ENCODE measurements around the gene GNLY. TPM values are rescaled to one million over a fixed set of nuclear protein-coding genes. Genes with fewer than 3 reads are reported as not detected.

GNLY gene
- total RNA-seq, 1 donor from 2014 or later, result not detected

- TF ChIP-seq EZH2 (IDR thresholded peaks at IDR 0.05; ENCODE audit: insufficient read depth, low read length), result no peak
- TF ChIP-seq, protein P1, sequence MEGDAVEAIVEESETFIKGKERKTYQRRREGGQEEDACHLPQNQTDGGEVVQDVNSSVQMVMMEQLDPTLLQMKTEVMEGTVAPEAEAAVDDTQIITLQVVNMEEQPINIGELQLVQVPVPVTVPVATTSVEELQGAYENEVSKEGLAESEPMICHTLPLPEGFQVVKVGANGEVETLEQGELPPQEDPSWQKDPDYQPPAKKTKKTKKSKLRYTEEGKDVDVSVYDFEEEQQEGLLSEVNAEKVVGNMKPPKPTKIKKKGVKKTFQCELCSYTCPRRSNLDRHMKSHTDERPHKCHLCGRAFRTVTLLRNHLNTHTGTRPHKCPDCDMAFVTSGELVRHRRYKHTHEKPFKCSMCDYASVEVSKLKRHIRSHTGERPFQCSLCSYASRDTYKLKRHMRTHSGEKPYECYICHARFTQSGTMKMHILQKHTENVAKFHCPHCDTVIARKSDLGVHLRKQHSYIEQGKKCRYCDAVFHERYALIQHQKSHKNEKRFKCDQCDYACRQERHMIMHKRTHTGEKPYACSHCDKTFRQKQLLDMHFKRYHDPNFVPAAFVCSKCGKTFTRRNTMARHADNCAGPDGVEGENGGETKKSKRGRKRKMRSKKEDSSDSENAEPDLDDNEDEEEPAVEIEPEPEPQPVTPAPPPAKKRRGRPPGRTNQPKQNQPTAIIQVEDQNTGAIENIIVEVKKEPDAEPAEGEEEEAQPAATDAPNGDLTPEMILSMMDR (IDR thresholded peaks at IDR 0.05; ENCODE audit: insufficient read depth, low read depth, low read length), result no peak
- H3K36me3 Mint-ChIP-seq (ENCODE audit: low read depth, unreplicated experiment), result no peaks in the 10 kb centered on the region
- FAIRE-seq (no peak), DNase-seq (ENCODE audit: low read depth) (peak; percentile 98)
- Histone ChIP-seq H4K20me1 (ENCODE audit: insufficient read depth, low read length) (no peaks in the 10 kb centered on the region), H3K9me3 (ENCODE audit: insufficient read depth, low read depth, low read length) (no peaks in the 10 kb centered on the region), H3K79me2 (ENCODE audit: insufficient read depth, low read length) (no peaks in the 10 kb centered on the region), H3K27me3 (ENCODE audit: insufficient read depth, low read length) (peaks cover 8% of the 10 kb centered on the region), H3K4me3 (ENCODE audit: insufficient read depth, low read depth, low read length) (no peak overlapping the region), H3K9ac (ENCODE audit: low read length) (no peak overlapping the region), H2AFZ (ENCODE audit: low read depth, low read length) (peak overlapping the region; percentile 15), H3K36me3 (ENCODE audit: insufficient read depth, low read length) (no peaks in the 10 kb centered on the region), H3K4me2 (ENCODE audit: low read length) (peak overlapping the region; percentile 45), H3K27ac (ENCODE audit: low read depth, low read length) (no peak overlapping the region), H3K4me1 (ENCODE audit: insufficient read depth, low read length) (peaks cover 26% of the 10 kb centered on the region)
- no peaks in the 10 kb centered on the region for H3K9me3 Mint-ChIP-seq (ENCODE audit: unreplicated experiment)
- peaks cover 12% of the 10 kb centered on the region for H3K27me3 Mint-ChIP-seq (ENCODE audit: low read depth, unreplicated experiment)
- peaks cover 29% of the 10 kb centered on the region for H3K4me1 Mint-ChIP-seq (ENCODE audit: low read depth, unreplicated experiment)
- no peak overlapping the region for H3K4me3 Mint-ChIP-seq (ENCODE audit: unreplicated experiment)
- H3K27ac Mint-ChIP-seq (ENCODE audit: unreplicated experiment), result peak overlapping the region; percentile 87
Measured at GRCh38 chr2:85705680-85706039, 11.5 kb downstream of the GNLY start.

GRCh38 chr2:85706063-85706462 is 11.9 kb downstream of the GNLY start:
- H3K27ac ChIP-seq (ENCODE audit: low read depth, low read length), result no peak overlapping the region
- Mint-ChIP-seq H3K27me3 (ENCODE audit: low read depth, unreplicated experiment) (peaks cover 13% of the 10 kb centered on the region), H3K36me3 (ENCODE audit: low read depth, unreplicated experiment) (no peaks in the 10 kb centered on the region), H3K9me3 (ENCODE audit: unreplicated experiment) (no peaks in the 10 kb centered on the region), H3K27ac (ENCODE audit: unreplicated experiment) (no peak overlapping the region), H3K4me1 (ENCODE audit: low read depth, unreplicated experiment) (peaks cover 32% of the 10 kb centered on the region), H3K4me3 (ENCODE audit: unreplicated experiment) (no peak overlapping the region)
- H3K9ac ChIP-seq (ENCODE audit: low read length), result no peak overlapping the region
- no peak for TF ChIP-seq EZH2 (IDR thresholded peaks at IDR 0.05; ENCODE audit: insufficient read depth, low read length)
- TF ChIP-seq, protein P1 (IDR thresholded peaks at IDR 0.05; ENCODE audit: insufficient read depth, low read depth, low read length), result no peak
- no peak for FAIRE-seq
- peaks cover 24% of the 10 kb centered on the region for H3K4me1 ChIP-seq (ENCODE audit: insufficient read depth, low read length)
- no peak for DNase-seq (ENCODE audit: low read depth)
- no peak overlapping the region for H3K4me3 ChIP-seq (ENCODE audit: insufficient read depth, low read depth, low read length)
- H3K4me2 ChIP-seq (ENCODE audit: low read length), result peak overlapping the region; percentile 45
- H3K27me3 ChIP-seq (ENCODE audit: insufficient read depth, low read length), result peaks cover 8% of the 10 kb centered on the region
- no peak overlapping the region for H2AFZ ChIP-seq (ENCODE audit: low read depth, low read length)
- H3K36me3 ChIP-seq (ENCODE audit: insufficient read depth, low read length), result no peaks in the 10 kb centered on the region
- H3K79me2 ChIP-seq (ENCODE audit: insufficient read depth, low read length), result no peaks in the 10 kb centered on the region
- H4K20me1 ChIP-seq (ENCODE audit: insufficient read depth, low read length), result no peaks in the 10 kb centered on the region
- H3K9me3 ChIP-seq (ENCODE audit: insufficient read depth, low read depth, low read length), result no peaks in the 10 kb centered on the region

- Histone ChIP-seq H3K36me3 (ENCODE audit: insufficient read depth, low read length) (no peaks in the 10 kb centered on the region), H4K20me1 (ENCODE audit: insufficient read depth, low read length) (no peaks in the 10 kb centered on the region), H3K79me2 (ENCODE audit: insufficient read depth, low read length) (no peaks in the 10 kb centered on the region), H2AFZ (ENCODE audit: low read depth, low read length) (no peak overlapping the region), H3K4me3 (ENCODE audit: insufficient read depth, low read depth, low read length) (no peak overlapping the region), H3K9ac (ENCODE audit: low read length) (no peak overlapping the region), H3K27me3 (ENCODE audit: insufficient read depth, low read length) (peaks cover 8% of the 10 kb centered on the region), H3K4me1 (ENCODE audit: insufficient read depth, low read length) (peaks cover 17% of the 10 kb centered on the region), H3K27ac (ENCODE audit: low read depth, low read length) (no peak overlapping the region), H3K9me3 (ENCODE audit: insufficient read depth, low read depth, low read length) (no peaks in the 10 kb centered on the region), H3K4me2 (ENCODE audit: low read length) (no peak overlapping the region)
- no peak overlapping the region for H3K4me3 Mint-ChIP-seq (ENCODE audit: unreplicated experiment)
- DNase-seq (ENCODE audit: low read depth) (no peak), FAIRE-seq (no peak)
- no peaks in the 10 kb centered on the region for H3K9me3 Mint-ChIP-seq (ENCODE audit: unreplicated experiment)
- H3K4me1 Mint-ChIP-seq (ENCODE audit: low read depth, unreplicated experiment), result peaks cover 31% of the 10 kb centered on the region
- peak overlapping the region; percentile 47 for H3K27ac Mint-ChIP-seq (ENCODE audit: unreplicated experiment)
- H3K27me3 Mint-ChIP-seq (ENCODE audit: low read depth, unreplicated experiment), result peaks cover 20% of the 10 kb centered on the region
- no peak for TF ChIP-seq EZH2 (IDR thresholded peaks at IDR 0.05; ENCODE audit: insufficient read depth, low read length)
- TF ChIP-seq, protein P1 (IDR thresholded peaks at IDR 0.05; ENCODE audit: insufficient read depth, low read depth, low read length), result no peak
- no peaks in the 10 kb centered on the region for H3K36me3 Mint-ChIP-seq (ENCODE audit: low read depth, unreplicated experiment)
Measured at GRCh38 chr2:85706599-85707296, 12.6 kb downstream of the GNLY start.

Measured in astrocyte (in vitro differentiated cells and primary cell).